OCI-LY7 (cell line): Measurements from ENCODE around the gene LRRN3.

ENCODE experiments used
- CTCF ChIP-seq: fragments of 200-600 bp; sonication (generic); conservative IDR thresholded peaks from 2 replicates; pipeline ENCODE4 v1.5.1; 2014; ENCODE audit warnings: mild to moderate bottlenecking, antibody characterized with exemption, low read length, moderate library complexity, mixed read lengths
- EZH2phosphoT487 ChIP-seq: fragments of 200-600 bp; sonication (generic); IDR thresholded peaks from 2 replicates; pipeline ENCODE4 v1.6.1; 2018; ENCODE audit warnings: low read depth, borderline replicate concordance, mild to moderate bottlenecking, mixed run types, antibody characterized with exemption, low read length, moderate library complexity, mixed read lengths

- TF ChIP-seq CTCF (no peak), EZH2phosphoT487 (no peak)
Observed at GRCh38 chr7:111059833-111060232, 31.1 kb upstream of the LRRN3 start.
